ENCODE results near the gene PIK3CA.
"Not testable (repeated sequence)": the region's sequence is repeated elsewhere in the genome, so short reads cannot be mapped to it uniquely, and the experiment has no call there.

PIK3CA gene

GRCh38 chr3:179256813-179257212 lies 108.7 kb downstream of the PIK3CA start:
- no peaks in the 10 kb centered on the region for H3K36me3 ChIP-seq
- peaks cover 7% of the 10 kb centered on the region for H3K9me3 ChIP-seq (ENCODE audit: severe bottlenecking)
- no peaks in the 10 kb centered on the region for H3K27me3 ChIP-seq (ENCODE audit: insufficient read depth, low read depth, severe bottlenecking)
- no peak for DNase-seq
- H3K27ac ChIP-seq: no peak overlapping the region
- TF ChIP-seq, protein P1, sequence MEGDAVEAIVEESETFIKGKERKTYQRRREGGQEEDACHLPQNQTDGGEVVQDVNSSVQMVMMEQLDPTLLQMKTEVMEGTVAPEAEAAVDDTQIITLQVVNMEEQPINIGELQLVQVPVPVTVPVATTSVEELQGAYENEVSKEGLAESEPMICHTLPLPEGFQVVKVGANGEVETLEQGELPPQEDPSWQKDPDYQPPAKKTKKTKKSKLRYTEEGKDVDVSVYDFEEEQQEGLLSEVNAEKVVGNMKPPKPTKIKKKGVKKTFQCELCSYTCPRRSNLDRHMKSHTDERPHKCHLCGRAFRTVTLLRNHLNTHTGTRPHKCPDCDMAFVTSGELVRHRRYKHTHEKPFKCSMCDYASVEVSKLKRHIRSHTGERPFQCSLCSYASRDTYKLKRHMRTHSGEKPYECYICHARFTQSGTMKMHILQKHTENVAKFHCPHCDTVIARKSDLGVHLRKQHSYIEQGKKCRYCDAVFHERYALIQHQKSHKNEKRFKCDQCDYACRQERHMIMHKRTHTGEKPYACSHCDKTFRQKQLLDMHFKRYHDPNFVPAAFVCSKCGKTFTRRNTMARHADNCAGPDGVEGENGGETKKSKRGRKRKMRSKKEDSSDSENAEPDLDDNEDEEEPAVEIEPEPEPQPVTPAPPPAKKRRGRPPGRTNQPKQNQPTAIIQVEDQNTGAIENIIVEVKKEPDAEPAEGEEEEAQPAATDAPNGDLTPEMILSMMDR (IDR thresholded peaks at IDR 0.05; ENCODE audit: low read depth, low read length): no peak
- H3K4me3 ChIP-seq (ENCODE audit: low read depth, low read length): no peak overlapping the region

- not testable (repeated sequence) for H3K4me3 ChIP-seq (ENCODE audit: low read depth, low read length); H3K36me3 ChIP-seq; H3K27ac ChIP-seq; H3K27me3 ChIP-seq (ENCODE audit: insufficient read depth, low read depth, severe bottlenecking); H3K9me3 ChIP-seq (ENCODE audit: severe bottlenecking); DNase-seq
These were observed 109.6 kb downstream of the PIK3CA start for GRCh38 chr3:179257742-179258141.

- H3K27ac ChIP-seq: no peak overlapping the region
- no peak overlapping the region for H3K4me3 ChIP-seq (ENCODE audit: low read depth, low read length)
- DNase-seq: no peak
- H3K27me3 ChIP-seq (ENCODE audit: insufficient read depth, low read depth, severe bottlenecking): no peaks in the 10 kb centered on the region
- TF ChIP-seq, protein P1 (IDR thresholded peaks at IDR 0.05; ENCODE audit: low read depth, low read length): no peak
- H3K9me3 ChIP-seq (ENCODE audit: severe bottlenecking): peaks cover 7% of the 10 kb centered on the region
- no peaks in the 10 kb centered on the region for H3K36me3 ChIP-seq
These were observed 110.7 kb downstream of the PIK3CA start for GRCh38 chr3:179258820-179259219.

DNA sequence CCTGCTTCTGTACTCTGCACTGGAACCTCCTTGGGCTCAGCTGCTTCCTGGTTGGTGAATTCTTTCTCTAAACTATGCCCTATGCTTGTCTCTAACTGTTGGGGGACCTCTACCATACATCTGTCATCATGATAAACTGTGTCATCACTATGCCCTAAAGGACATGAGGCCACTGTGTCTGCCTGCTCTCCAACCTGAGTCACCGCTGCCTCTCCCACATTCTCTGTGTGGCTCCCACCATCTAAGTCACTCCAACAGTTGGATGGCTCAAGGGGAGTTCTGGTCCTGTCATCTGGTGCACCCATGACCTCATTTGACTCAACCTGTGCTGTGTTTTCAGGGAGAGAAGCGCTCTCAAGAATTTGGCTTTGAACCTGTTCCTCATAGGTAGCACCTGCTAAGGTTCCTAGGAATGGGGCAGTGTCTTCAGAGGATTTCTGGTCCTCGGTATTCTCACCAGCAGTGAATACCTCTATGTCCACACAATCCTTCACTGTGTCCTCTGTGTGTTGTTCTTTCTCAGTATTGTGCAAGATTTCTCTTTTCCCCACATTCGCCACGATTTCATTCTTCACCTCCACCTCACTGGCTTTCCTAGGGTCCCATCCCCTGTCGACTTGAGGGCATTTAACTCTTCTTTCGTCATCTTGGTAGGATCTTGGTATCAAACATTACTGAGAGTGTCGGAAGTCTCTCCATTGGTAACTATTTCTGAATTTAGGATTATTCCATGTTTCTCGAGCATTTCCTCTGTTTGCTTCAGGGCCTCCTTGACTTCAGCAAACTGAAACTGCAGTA lies 112.0 kb downstream of the PIK3CA start:
- not testable (repeated sequence) for H3K36me3 ChIP-seq; H3K9me3 ChIP-seq (ENCODE audit: severe bottlenecking); H3K4me3 ChIP-seq (ENCODE audit: low read depth, low read length); DNase-seq; H3K27me3 ChIP-seq (ENCODE audit: insufficient read depth, low read depth, severe bottlenecking); H3K27ac ChIP-seq

- H3K27ac ChIP-seq: no peak overlapping the region
- H3K27me3 ChIP-seq (ENCODE audit: insufficient read depth, low read depth, severe bottlenecking): no peaks in the 10 kb centered on the region
- TF ChIP-seq, protein P1 (IDR thresholded peaks at IDR 0.05; ENCODE audit: low read depth, low read length): no peak
- H3K9me3 ChIP-seq (ENCODE audit: severe bottlenecking): peaks cover 7% of the 10 kb centered on the region
- peak; percentile 63 for DNase-seq
- H3K4me3 ChIP-seq (ENCODE audit: low read depth, low read length): peak overlapping the region; percentile 53
- H3K36me3 ChIP-seq: no peaks in the 10 kb centered on the region
These were observed 113.0 kb downstream of the PIK3CA start for GRCh38 chr3:179260949-179261765.

GRCh38 chr3:179263134-179263533 lies 115.0 kb downstream of the PIK3CA start:
- Histone ChIP-seq H3K27me3 (ENCODE audit: insufficient read depth, low read depth, severe bottlenecking) (no peaks in the 10 kb centered on the region), H3K4me3 (ENCODE audit: low read depth, low read length) (no peak overlapping the region), H3K9me3 (ENCODE audit: severe bottlenecking) (peaks cover 7% of the 10 kb centered on the region), H3K27ac (no peak overlapping the region), H3K36me3 (no peaks in the 10 kb centered on the region)
- TF ChIP-seq, protein P1 (IDR thresholded peaks at IDR 0.05; ENCODE audit: low read depth, low read length): no peak
- DNase-seq: no peak

Data from WERI-Rb-1 (cell line).